Astrocyte (in vitro differentiated cells and primary cell): ENCODE measurements around the gene ZNF189. TPM values are rescaled to one million over a fixed set of nuclear protein-coding genes. Genes with fewer than 3 reads are reported as not detected.

ENCODE experiments used
- DNase-seq: peaks from one replicate; pipeline ENCODE4 v3.0.0-alpha.2; 2010; ENCODE audit warnings: low read depth
- FAIRE-seq: peaks from 2 replicates; lab custom pipeline; 2011; peaks lifted over from hg19 to GRCh38; lab: Jason Lieb, UNC
- H2AFZ ChIP-seq: 2 replicates; pipeline ENCODE4 v1.6.0; 2012; ENCODE audit warnings: low read depth, low read length, inconsistent platforms
- H3K27ac ChIP-seq: 2 replicates; pipeline ENCODE4 v1.5.1; 2011; ENCODE audit warnings: low read depth, low read length, inconsistent platforms
- H3K27me3 ChIP-seq: 2 replicates; pipeline ENCODE4 v1.6.0; 2011; ENCODE audit warnings: low read length, inconsistent platforms; ENCODE audit not compliant: insufficient read depth
- H3K36me3 ChIP-seq: 2 replicates; pipeline ENCODE4 v1.5.1; 2011; ENCODE audit warnings: low read length, inconsistent platforms; ENCODE audit not compliant: insufficient read depth
- H3K4me1 ChIP-seq: 2 replicates; pipeline ENCODE4 v1.5.1; 2011; ENCODE audit warnings: low read length, inconsistent platforms; ENCODE audit not compliant: insufficient read depth
- H3K4me2 ChIP-seq: 2 replicates; pipeline ENCODE4 v1.6.0; 2012; ENCODE audit warnings: low read length, inconsistent platforms
- H3K4me3 ChIP-seq: 2 replicates; pipeline ENCODE4 v1.5.1; 2011; ENCODE audit warnings: low read depth, mild to moderate bottlenecking, low read length, inconsistent platforms; ENCODE audit not compliant: insufficient read depth
- H3K79me2 ChIP-seq: 2 replicates; pipeline ENCODE4 v1.6.0; 2012; ENCODE audit warnings: mild to moderate bottlenecking, low read length, inconsistent platforms; ENCODE audit not compliant: insufficient read depth
- H3K9ac ChIP-seq: 2 replicates; pipeline ENCODE4 v1.6.0; 2012; ENCODE audit warnings: mild to moderate bottlenecking, low read length, inconsistent platforms
- H3K9me3 ChIP-seq: 2 replicates; pipeline ENCODE4 v1.5.1; 2012; ENCODE audit warnings: low read depth, mild to moderate bottlenecking, low read length, inconsistent platforms; ENCODE audit not compliant: insufficient read depth
- H4K20me1 ChIP-seq: 2 replicates; pipeline ENCODE4 v1.6.0; 2012; ENCODE audit warnings: low read length, inconsistent platforms; ENCODE audit not compliant: insufficient read depth
- H3K27ac Mint-ChIP-seq: one replicate; pipeline ENCODE4 v1.8.0; 2021; ENCODE audit warnings: mild to moderate bottlenecking, mixed read lengths; ENCODE audit not compliant: unreplicated experiment
- H3K27me3 Mint-ChIP-seq: one replicate; pipeline ENCODE4 v1.8.0; 2021; ENCODE audit warnings: low read depth, mixed read lengths; ENCODE audit not compliant: unreplicated experiment
- H3K36me3 Mint-ChIP-seq: one replicate; pipeline ENCODE4 v1.8.0; 2021; ENCODE audit warnings: low read depth, mixed read lengths; ENCODE audit not compliant: unreplicated experiment
- H3K4me1 Mint-ChIP-seq: one replicate; pipeline ENCODE4 v1.8.0; 2021; ENCODE audit warnings: low read depth, mixed read lengths; ENCODE audit not compliant: unreplicated experiment
- H3K4me3 Mint-ChIP-seq: one replicate; pipeline ENCODE4 v1.8.0; 2021; ENCODE audit warnings: mild to moderate bottlenecking, moderate library complexity, mixed read lengths; ENCODE audit not compliant: unreplicated experiment
- H3K9me3 Mint-ChIP-seq: one replicate; pipeline ENCODE4 v1.8.0; 2021; ENCODE audit warnings: mild to moderate bottlenecking, mixed read lengths; ENCODE audit not compliant: unreplicated experiment
- CTCF ChIP-seq: IDR thresholded peaks from 2 replicates; pipeline ENCODE4 v1.5.1; 2011; ENCODE audit warnings: low read depth, mild to moderate bottlenecking, inconsistent platforms, low read length, moderate library complexity; ENCODE audit not compliant: insufficient read depth
- EZH2 ChIP-seq: IDR thresholded peaks from 2 replicates; pipeline ENCODE4 v1.6.1; 2012; ENCODE audit warnings: mild to moderate bottlenecking, low read length, inconsistent platforms; ENCODE audit not compliant: insufficient read depth
- total RNA-seq: library from RNA; stranded (reverse); gene quantifications from 2 replicates; pipeline ENCODE4 v1.2.1, GENCODE V29; 2021

Gene ZNF189
- total RNA-seq, 1 donor from 2014 or later, result 16.8 TPM

GRCh38 chr9:101432740-101433139, 34.1 kb downstream of the ZNF189 start:
- Histone ChIP-seq H3K27me3 (peaks cover 2% of the 10 kb centered on the region), H3K4me1 (no peaks in the 10 kb centered on the region), H3K79me2 (no peaks in the 10 kb centered on the region), H3K9ac (no peak overlapping the region), H4K20me1 (no peaks in the 10 kb centered on the region), H3K27ac (no peak overlapping the region), H3K9me3 (no peaks in the 10 kb centered on the region), H3K36me3 (no peaks in the 10 kb centered on the region), H2AFZ (no peak overlapping the region), H3K4me3 (no peak overlapping the region), H3K4me2 (no peak overlapping the region)
- peaks cover 1% of the 10 kb centered on the region for H3K4me1 Mint-ChIP-seq
- peaks cover 14% of the 10 kb centered on the region for H3K27me3 Mint-ChIP-seq
- H3K9me3 Mint-ChIP-seq, result no peaks in the 10 kb centered on the region
- FAIRE-seq (no peak), DNase-seq (no peak)
- TF ChIP-seq EZH2 (no peak), CTCF (no peak)
- H3K36me3 Mint-ChIP-seq, result no peaks in the 10 kb centered on the region
- no peak overlapping the region for H3K27ac Mint-ChIP-seq
- no peak overlapping the region for H3K4me3 Mint-ChIP-seq

GRCh38 chr9:101433229-101433628, 34.6 kb downstream of the ZNF189 start:
- H3K4me1 Mint-ChIP-seq, result peaks cover 1% of the 10 kb centered on the region
- no peaks in the 10 kb centered on the region for H3K9me3 Mint-ChIP-seq
- H3K36me3 Mint-ChIP-seq, result no peaks in the 10 kb centered on the region
- no peak overlapping the region for H3K27ac Mint-ChIP-seq
- Histone ChIP-seq H3K79me2 (no peaks in the 10 kb centered on the region), H3K9ac (no peak overlapping the region), H3K4me2 (no peak overlapping the region), H3K9me3 (no peaks in the 10 kb centered on the region), H3K27me3 (peaks cover 2% of the 10 kb centered on the region), H2AFZ (no peak overlapping the region), H3K4me3 (no peak overlapping the region), H3K4me1 (no peaks in the 10 kb centered on the region), H3K27ac (no peak overlapping the region), H4K20me1 (no peaks in the 10 kb centered on the region), H3K36me3 (no peaks in the 10 kb centered on the region)
- no peak overlapping the region for H3K4me3 Mint-ChIP-seq
- TF ChIP-seq EZH2 (no peak), CTCF (no peak)
- DNase-seq (no peak), FAIRE-seq (no peak)
- H3K27me3 Mint-ChIP-seq, result peaks cover 14% of the 10 kb centered on the region

- Histone ChIP-seq H3K4me1 (no peaks in the 10 kb centered on the region), H3K36me3 (no peaks in the 10 kb centered on the region), H2AFZ (no peak overlapping the region), H3K27ac (no peak overlapping the region), H3K4me3 (no peak overlapping the region), H3K9me3 (no peaks in the 10 kb centered on the region), H3K4me2 (no peak overlapping the region), H3K27me3 (peaks cover 2% of the 10 kb centered on the region), H4K20me1 (no peaks in the 10 kb centered on the region), H3K79me2 (no peaks in the 10 kb centered on the region), H3K9ac (no peak overlapping the region)
- Mint-ChIP-seq H3K36me3 (no peaks in the 10 kb centered on the region), H3K4me1 (peaks cover 1% of the 10 kb centered on the region), H3K4me3 (no peak overlapping the region), H3K27ac (no peak overlapping the region), H3K9me3 (no peaks in the 10 kb centered on the region), H3K27me3 (peaks cover 10% of the 10 kb centered on the region)
- TF ChIP-seq EZH2, result no peak
- TF ChIP-seq CTCF, result no peak
- DNase-seq (no peak), FAIRE-seq (no peak)
These were observed 36.3 kb downstream of the ZNF189 start for GRCh38 chr9:101434998-101435397.
